ENCODE results near the gene COL23A1. TPM values are rescaled to one million over a fixed set of nuclear protein-coding genes. Genes with fewer than 3 reads are reported as not detected.

COL23A1 gene
- total and polyA plus RNA-seq, 2 of the 8 experiments (the other 6 are each of a cell fraction or from before 2014, with no cell fraction given) = 3.1 to 4.7 TPM

DNA sequence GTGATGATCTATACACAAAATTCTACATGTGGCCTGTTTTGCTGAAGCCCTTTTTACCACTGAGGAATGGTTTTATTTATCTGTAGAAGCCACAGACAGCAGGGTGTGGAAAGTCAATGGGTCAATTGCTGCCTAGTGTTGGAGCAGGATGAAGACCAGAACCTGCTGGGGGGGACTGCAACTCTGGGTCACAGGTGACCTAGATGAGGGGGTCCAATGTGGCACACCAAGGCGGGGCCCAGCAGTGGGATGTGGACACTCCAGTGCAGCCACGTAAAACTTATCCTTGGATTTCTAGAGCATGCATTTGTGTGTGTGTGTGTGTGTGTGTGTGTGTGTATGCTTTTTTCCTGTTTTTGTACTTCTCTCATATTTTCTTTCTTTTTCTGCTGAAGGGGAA is 210.1 kb downstream of the COL23A1 start:
- Histone ChIP-seq H2BK120ac (replicated peaks; ENCODE audit: low read depth, low read length) (no peak overlapping the region), H3K27me3 (replicated peaks in 1 of 4; ENCODE audit: control insufficient read depth in 3 of 4, extremely low read depth in 1 of 4, insufficient read depth in 3 of 4, low read length in 3 of 4) (no peaks in the 10 kb centered on the region; a peak in 1 of 7 replicates), H2AK5ac (ENCODE audit: low read depth, low read length) (no peak overlapping the region), H3K4me1 (replicated peaks in 1 of 4; ENCODE audit: control insufficient read depth in 3 of 4, insufficient read depth in 4 of 4, low read length in 3 of 4) (peaks cover 0 to 15% (median 6%) of the 10 kb centered on the region in 4 experiments; a peak in 5 of 7 replicates), H3K14ac (ENCODE audit: insufficient read length) (no peak overlapping the region), H3K4me2 (ENCODE audit: insufficient read depth in 1 of 2, low read depth in 2 of 2, low read length in 2 of 2) (no peak overlapping the region), H2BK5ac (ENCODE audit: low read depth, low read length) (no peak overlapping the region), H3K9me3 (ENCODE audit: insufficient read depth in 2 of 2, low read depth in 1 of 2, low read length in 1 of 2) (no peaks in the 10 kb centered on the region), H3K23me2 (ENCODE audit: low read depth, low read length) (no peaks in the 10 kb centered on the region), H3K23ac (ENCODE audit: insufficient read length) (no peak overlapping the region), H4K5ac (ENCODE audit: insufficient read length, low read depth, low read length) (no peak overlapping the region), H3K9ac (replicated peaks in 1 of 4; ENCODE audit: extremely low read depth in 1 of 4, low read depth in 3 of 4, low read length in 3 of 4) (no peak overlapping the region), H3K79me1 (ENCODE audit: low read depth, low read length) (no peaks in the 10 kb centered on the region), H2BK15ac (ENCODE audit: low read length) (no peak overlapping the region), H2AFZ (ENCODE audit: low read length) (no peak overlapping the region), H3K56ac (replicated peaks; ENCODE audit: insufficient read length, low read depth, low read length) (no peak overlapping the region), H3K79me2 (ENCODE audit: control insufficient read depth in 1 of 2, insufficient read depth in 2 of 2, low read length in 2 of 2) (no peaks in the 10 kb centered on the region), H2BK20ac (ENCODE audit: low read length) (no peak overlapping the region), H4K91ac (replicated peaks; ENCODE audit: insufficient read length, low read length) (no peak overlapping the region), H4K20me1 (replicated peaks in 1 of 2; ENCODE audit: control insufficient read depth in 1 of 2, insufficient read depth in 2 of 2, low read length in 2 of 2) (no peaks in the 10 kb centered on the region), H3K4ac (replicated peaks; ENCODE audit: insufficient read length, low read depth, low read length) (no peak overlapping the region), H2BK12ac (ENCODE audit: low read depth, low read length) (no peak overlapping the region), H3K36me3 (ENCODE audit: control insufficient read depth in 2 of 4, insufficient read depth in 4 of 4, low read length in 3 of 4) (no peaks in the 10 kb centered on the region), H3K4me3 (ENCODE audit: extremely low read depth in 1 of 4, insufficient read depth in 2 of 4, low read depth in 3 of 4, low read length in 4 of 4) (no peak overlapping the region), H4K8ac (ENCODE audit: extremely low read depth, insufficient read depth, low read length) (no peak overlapping the region), H3K18ac (ENCODE audit: extremely low read depth, low read length) (no peak overlapping the region), H3K27ac (ENCODE audit: low read depth, low read length) (no peak overlapping the region)
- TF ChIP-seq SRF (IDR thresholded peaks at IDR 0.05; ENCODE audit: low read depth, low read length) = no peak
- TF ChIP-seq GABPA (IDR thresholded peaks at IDR 0.05; ENCODE audit: borderline replicate concordance, insufficient read depth, low read length) = no peak
- no peak for TF ChIP-seq CHD1 (IDR thresholded peaks at IDR 0.05; ENCODE audit: low read depth, low read length)
- TF ChIP-seq PHF8 (conservative IDR thresholded peaks at IDR 0.05; ENCODE audit: low read depth, low read length) = no peak
- TF ChIP-seq CTBP2 (IDR thresholded peaks at IDR 0.05; ENCODE audit: borderline replicate concordance, insufficient read depth, insufficient read length, low read length) = no peak
- TF ChIP-seq RFX5 (IDR thresholded peaks at IDR 0.05; ENCODE audit: borderline replicate concordance, low read depth, low read length) = no peak
- TF ChIP-seq GTF2F1 (IDR thresholded peaks at IDR 0.05; ENCODE audit: borderline replicate concordance, low read depth, low read length) = no peak
- TF ChIP-seq EP300 (IDR thresholded peaks at IDR 0.05; ENCODE audit: borderline replicate concordance in 1 of 2, low read depth in 2 of 2, low read length in 2 of 2) = no peak
- TF ChIP-seq SIX5 (IDR thresholded peaks at IDR 0.05; ENCODE audit: low read depth, low read length) = no peak
- no peak for TF ChIP-seq BCL11A (IDR thresholded peaks at IDR 0.05; ENCODE audit: low read depth in 2 of 2, low read length in 2 of 2)
- TF ChIP-seq, protein P1, sequence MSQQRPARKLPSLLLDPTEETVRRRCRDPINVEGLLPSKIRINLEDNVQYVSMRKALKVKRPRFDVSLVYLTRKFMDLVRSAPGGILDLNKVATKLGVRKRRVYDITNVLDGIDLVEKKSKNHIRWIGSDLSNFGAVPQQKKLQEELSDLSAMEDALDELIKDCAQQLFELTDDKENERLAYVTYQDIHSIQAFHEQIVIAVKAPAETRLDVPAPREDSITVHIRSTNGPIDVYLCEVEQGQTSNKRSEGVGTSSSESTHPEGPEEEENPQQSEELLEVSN (IDR thresholded peaks at IDR 0.05) = no peak
- no peak for TF ChIP-seq SIRT6 (IDR thresholded peaks at IDR 0.05; ENCODE audit: low read length)
- no peak for TF ChIP-seq JUN (IDR thresholded peaks at IDR 0.05; ENCODE audit: low read depth, low read length)
- WGBS, 2 experiments (ENCODE audit: extremely low coverage in 1 of 2, insufficient coverage in 1 of 2, insufficient read length in 1 of 2, insufficient replicate concordance in 2 of 2, low coverage in 1 of 2, low lambda C conversion rate in 2 of 2, missing lambda C conversion rate in 1 of 2) = 95% methylated on average over 2 of the region's 2 CpGs; no CpG with 5 or more reads in 1 of the 2 experiments
- FAIRE-seq = no peak
- CTCF ChIA-PET (ENCODE audit: partially characterized antibody) = interaction anchor here (0.7 to 1.1 kb wide), 2 partner anchors 96 to 211 kb away, joined by 3 read pairs; no protein-coding TSS in a partner anchor
- DNase-seq (ENCODE audit: low read depth in 1 of 2, low spot score in 2 of 2) = no peak
- POLR2A ChIA-PET (ENCODE audit: partially characterized antibody) = no interaction called here

Data from H1 (cell line).